GM12891 (cell line): ENCODE data around the gene LYPD4.

Source experiments
- POLR2A ChIP-seq: IDR thresholded peaks from 2 replicates; pipeline ENCODE4 v1.6.1; 2011; ENCODE audit warnings: low read depth, low read length, control low read depth
- POLR2AphosphoS5 ChIP-seq: IDR thresholded peaks from 2 replicates; pipeline ENCODE4 v1.6.1; 2011; ENCODE audit warnings: low read depth, low read length, control low read depth
- POU2F2 ChIP-seq: IDR thresholded peaks from 2 replicates; pipeline ENCODE4 v1.6.1; 2011; ENCODE audit warnings: low read depth, mild to moderate bottlenecking, control low read depth, low read length, moderate library complexity
- SPI1 ChIP-seq: IDR thresholded peaks from 2 replicates; pipeline ENCODE4 v1.6.1; 2011; ENCODE audit warnings: low read depth, low read length, control low read depth
- TAF1 ChIP-seq: IDR thresholded peaks from 2 replicates; pipeline ENCODE4 v1.6.1; 2011; ENCODE audit warnings: low read depth, low read length, control low read depth

DNA sequence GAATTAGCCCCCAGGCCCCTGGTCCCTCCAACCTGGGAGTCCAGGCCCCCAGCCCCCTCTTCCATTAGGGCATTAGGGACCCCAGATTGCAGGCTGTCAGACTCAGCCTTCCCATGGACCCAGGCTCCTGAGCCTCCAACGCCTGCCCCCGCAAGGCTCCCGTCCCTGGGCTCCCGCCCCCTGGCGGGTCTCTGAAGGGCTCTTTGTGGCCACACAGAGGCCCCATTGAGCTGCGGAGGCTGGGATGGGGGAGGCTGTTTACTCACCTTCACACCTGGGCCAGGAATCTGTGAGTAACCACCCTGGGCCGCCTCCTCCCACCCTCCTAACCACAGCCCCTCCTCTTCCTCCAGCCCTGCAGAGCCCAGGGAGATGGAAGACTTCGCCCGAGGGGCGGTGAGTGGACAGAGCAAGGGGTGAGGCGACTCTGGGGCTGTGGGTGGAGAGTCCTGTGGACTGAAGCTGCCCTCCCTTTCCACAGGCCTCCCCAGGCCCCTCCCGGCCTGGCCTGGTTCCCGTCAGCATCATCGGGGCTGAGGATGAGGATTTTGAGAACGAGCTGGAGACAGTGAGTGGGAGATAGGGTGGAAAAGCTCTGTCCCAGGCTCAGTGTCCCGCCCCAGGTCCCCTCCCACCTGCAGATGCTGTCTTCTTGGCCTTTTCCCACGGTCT is 43.4 kb upstream of the LYPD4 start:
- TF ChIP-seq POLR2AphosphoS5, result no peak; the same call in 1 of the 2 replicates
- no peak for TF ChIP-seq TAF1
- no peak for TF ChIP-seq SPI1
- no peak for TF ChIP-seq POLR2A
- 0 out of 2 replicates have a peak, but pooled peaks have one; percentile 28 for TF ChIP-seq POU2F2
